T-cell (primary cell): ENCODE data around the gene TXNDC8. TPM values are rescaled to one million over a fixed set of nuclear protein-coding genes. Genes with fewer than 3 reads are reported as not detected.

Experiments
- ATAC-seq, 4 experiments: fragments of 200-7000 bp in 3 of 4; fragments of 150-1000 bp in 1 of 4; cut with Tn5 transposase; replicated peaks in 1 of 4; 1 replicate in 3 of 4; 2 replicates in 1 of 4; pipeline ENCODE4 v1.10.0; 2021; ENCODE audit warnings: moderate library complexity in 3 of 4, mild to moderate bottlenecking in 2 of 4, moderate number of reproducible peaks in 1 of 4
- CTCF ChIA-PET, 2 donors: fragments of 300-600 bp; sonication (Branson Sonifier 250); formaldehyde crosslinking; loops; one replicate each; lab custom pipeline; 2022; ENCODE audit warnings: antibody characterized with exemption in 2 of 2; lab: Charles Lee
- POLR2A ChIA-PET, 2 donors: fragments of 300-600 bp; sonication (Branson Sonifier 250); formaldehyde crosslinking; loops; one replicate each; lab custom pipeline; 2022; ENCODE audit warnings: antibody characterized with exemption in 2 of 2; lab: Charles Lee
- DNase-seq, 35 experiments: peaks; one replicate each; pipeline versions ENCODE4 v3.0.0 to v3.0.0-alpha.2; 2013 to 2023
- H3K27ac ChIP-seq: one replicate; pipeline ENCODE4 v1.5.1; 2013; ENCODE audit warnings: low read length
- H3K27me3 ChIP-seq, 2 experiments: replicated peaks in 1 of 2; 1 replicate in 1 of 2; 2 replicates in 1 of 2; pipeline versions ENCODE4 v1.6.1 to v1.7.0; 2013; ENCODE audit warnings: low read length in 1 of 2, mixed read lengths in 1 of 2; ENCODE audit not compliant: control insufficient read depth in 2 of 2, insufficient read depth in 2 of 2; ENCODE audit errors: extremely low read depth in 1 of 2
- H3K36me3 ChIP-seq, 2 donors: 1 replicate in 1 of 2; 2 replicates in 1 of 2; pipeline versions ENCODE4 v1.6.1 to v1.7.0; 2013; ENCODE audit warnings: low read length in 1 of 2; ENCODE audit not compliant: control insufficient read depth in 2 of 2, insufficient read depth in 1 of 2; ENCODE audit errors: extremely low read depth in 1 of 2
- H3K4me1 ChIP-seq, 2 experiments: 1 replicate in 1 of 2; 2 replicates in 1 of 2; pipeline versions ENCODE4 v1.6.1 to v1.7.0; 2013; ENCODE audit warnings: low read length in 2 of 2, mixed read lengths in 1 of 2; ENCODE audit not compliant: insufficient read depth in 2 of 2, control insufficient read depth in 1 of 2; ENCODE audit errors: extremely low read depth in 1 of 2
- H3K4me3 ChIP-seq, 2 donors: 1 replicate in 1 of 2; 2 replicates in 1 of 2; pipeline versions ENCODE4 v1.5.1 to v1.7.0; 2013; ENCODE audit warnings: mild to moderate bottlenecking in 2 of 2, low read length in 1 of 2, moderate library complexity in 1 of 2; ENCODE audit not compliant: control insufficient read depth in 1 of 2; ENCODE audit errors: extremely low read depth in 1 of 2
- H3K9me3 ChIP-seq: 2 replicates; pipeline ENCODE4 v1.7.0; 2013
- H3K27ac Mint-ChIP-seq, 2 donors: one replicate each; pipeline ENCODE4 v1.8.0; 2020 to 2021; ENCODE audit warnings: mild to moderate bottlenecking in 2 of 2, mixed read lengths in 2 of 2
- H3K27me3 Mint-ChIP-seq, 2 donors: one replicate each; pipeline ENCODE4 v1.8.0; 2021 to 2022; ENCODE audit warnings: mixed read lengths in 2 of 2
- H3K36me3 Mint-ChIP-seq: one replicate; pipeline ENCODE4 v1.8.0; 2021; ENCODE audit warnings: mixed read lengths
- H3K4me1 Mint-ChIP-seq, 3 donors: one replicate each; pipeline ENCODE4 v1.8.0; 2020 to 2022; ENCODE audit warnings: mixed read lengths in 3 of 3, mild to moderate bottlenecking in 1 of 3
- H3K4me3 Mint-ChIP-seq, 3 donors: one replicate each; pipeline ENCODE4 v1.8.0; 2020 to 2022; ENCODE audit warnings: mild to moderate bottlenecking in 3 of 3, mixed read lengths in 3 of 3, moderate library complexity in 3 of 3
- H3K9me3 Mint-ChIP-seq, 3 donors: one replicate each; pipeline ENCODE4 v1.8.0; 2020 to 2022; ENCODE audit warnings: mixed read lengths in 3 of 3
- WGBS: methylation state at CpG from one replicate; pipeline ENCODE4 v1.1.5; 2013; ENCODE audit warnings: missing lambda C conversion rate; ENCODE audit not compliant: insufficient coverage; 5-methylcytosine and 5-hydroxymethylcytosine counted together
- total RNA-seq, 35 experiments: library from RNA in 6 of 35; stranded (reverse) in 6 of 35; fragments of 120-200 nt in 1 of 35; gene quantifications; one replicate each; pipeline versions ENCODE4 v1.2.1 to v1.2.4 and lab custom pipeline; 2013 to 2026

Gene TXNDC8
- total RNA-seq, 5 donors from 2014 or later (not counting 1 experiment from before 2014, with no cell fraction given) = not detected

DNA sequence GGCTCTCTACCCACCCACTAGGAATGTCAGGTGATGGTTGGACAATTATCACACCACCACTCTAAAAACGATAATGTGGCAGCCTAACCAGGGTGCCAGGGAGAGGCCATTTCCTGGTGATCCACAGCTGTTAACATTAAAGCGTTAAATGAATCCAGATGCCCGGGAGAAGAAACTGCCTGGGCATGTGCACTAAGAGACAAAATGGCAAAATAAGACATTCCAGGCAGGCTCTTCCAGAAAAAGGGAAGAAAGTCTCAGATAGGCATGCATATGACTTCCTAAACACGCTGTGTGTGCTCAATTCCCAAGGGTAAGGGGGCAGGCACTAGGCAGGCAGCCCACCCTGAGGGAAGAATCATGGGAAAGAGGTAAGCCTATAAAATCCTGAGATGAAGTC, 76.8 kb downstream of the TXNDC8 start:
- peaks cover 0 to 2% of the 10 kb centered on the region in 2 experiments for H3K27me3 ChIP-seq
- peaks cover 8 to 10% (median 9%) of the 10 kb centered on the region in 3 donors for H3K4me1 Mint-ChIP-seq
- POLR2A ChIA-PET = no interaction called here
- CTCF ChIA-PET = no interaction called here
- H3K36me3 ChIP-seq = no peaks in the 10 kb centered on the region
- no peaks in the 10 kb centered on the region for H3K9me3 ChIP-seq
- ATAC-seq = no peak
- peaks cover 0 to 11% of the 10 kb centered on the region in 2 experiments for H3K4me1 ChIP-seq
- no peaks in the 10 kb centered on the region for H3K36me3 Mint-ChIP-seq
- no peak overlapping the region for H3K4me3 ChIP-seq
- no peak overlapping the region for H3K4me3 Mint-ChIP-seq
- H3K27me3 Mint-ChIP-seq = no peaks in the 10 kb centered on the region
- 75% methylated on average over 3 of the region's 4 CpGs for WGBS
- H3K27ac Mint-ChIP-seq = no peak overlapping the region
- no peaks in the 10 kb centered on the region for H3K9me3 Mint-ChIP-seq
- DNase-seq = no peak
- no peak overlapping the region for H3K27ac ChIP-seq

DNA sequence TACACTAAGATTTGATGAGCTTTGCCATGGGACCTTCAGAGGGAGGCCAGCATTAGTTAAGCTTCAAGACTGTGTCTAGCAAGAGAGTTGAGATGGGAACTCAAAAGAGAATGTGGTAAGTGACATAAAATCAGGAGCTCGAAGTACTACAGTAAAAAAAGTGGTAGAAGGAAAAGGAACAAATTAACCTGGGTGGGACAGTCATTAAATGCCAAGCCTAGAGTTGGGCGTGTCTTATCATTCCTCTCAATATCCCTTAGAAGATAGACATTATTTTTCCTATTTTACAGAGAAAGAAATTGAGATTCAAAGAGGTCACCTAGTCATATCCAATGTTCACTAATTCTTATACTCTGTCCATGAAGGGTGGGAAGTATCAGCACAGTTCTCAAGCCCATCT, 78.1 kb downstream of the TXNDC8 start:
- Histone ChIP-seq H3K36me3 (no peaks in the 10 kb centered on the region), H3K27me3 (peaks cover 0 to 2% of the 10 kb centered on the region in 2 experiments), H3K4me3 (no peak overlapping the region), H3K9me3 (no peaks in the 10 kb centered on the region), H3K4me1 (peaks cover 0 to 24% of the 10 kb centered on the region in 2 experiments), H3K27ac (no peak overlapping the region)
- DNase-seq (no peak), ATAC-seq (no peak)
- ChIA-PET POLR2A (no interaction called here), CTCF (interaction anchor here in 1 of 2 donors (0.5 kb wide), 1 partner anchor 45 kb away, joined by 4 read pairs; no protein-coding TSS in a partner anchor)
- no peak overlapping the region for H3K4me3 Mint-ChIP-seq
- no CpG with 5 or more reads among the region's 2 CpGs for WGBS
- no peaks in the 10 kb centered on the region for H3K36me3 Mint-ChIP-seq
- H3K27ac Mint-ChIP-seq = no peak overlapping the region
- H3K27me3 Mint-ChIP-seq = no peaks in the 10 kb centered on the region
- no peaks in the 10 kb centered on the region for H3K9me3 Mint-ChIP-seq
- peaks cover 16 to 18% (median 18%) of the 10 kb centered on the region in 3 donors for H3K4me1 Mint-ChIP-seq

DNA sequence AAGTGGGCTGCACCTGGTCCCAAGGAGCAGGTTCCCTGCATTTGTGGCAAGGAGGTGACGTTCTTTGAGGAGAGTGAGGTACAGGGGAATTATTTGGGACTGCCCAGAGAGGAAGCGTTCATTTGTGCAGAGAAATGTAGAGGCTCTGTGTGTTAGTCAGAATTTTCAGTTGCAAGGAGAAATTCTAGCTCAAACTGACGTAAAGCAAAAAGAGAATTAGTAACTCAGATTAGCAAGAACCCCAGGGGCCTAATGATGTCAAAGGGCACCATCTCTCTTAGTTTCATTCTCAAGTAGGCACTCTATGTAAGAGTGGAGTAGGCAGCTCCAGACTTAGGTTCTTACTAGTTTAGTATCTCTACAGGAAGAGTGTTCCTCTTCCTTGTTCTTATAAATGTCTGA, 79.0 kb downstream of the TXNDC8 start:
- H3K27ac Mint-ChIP-seq = peak overlapping the region in 1 of 2 donors; percentile 12
- H3K27me3 Mint-ChIP-seq = no peaks in the 10 kb centered on the region
- CTCF ChIA-PET = interaction anchor here (0.5 kb wide), 2 partner anchors 89 to 1203 kb away, joined by 3 to 5 read pairs; no protein-coding TSS in a partner anchor
- Histone ChIP-seq H3K9me3 (no peaks in the 10 kb centered on the region), H3K27me3 (peaks cover 0 to 2% of the 10 kb centered on the region in 2 experiments), H3K4me3 (no peak overlapping the region), H3K4me1 (peaks cover 0 to 29% of the 10 kb centered on the region in 2 experiments), H3K36me3 (no peaks in the 10 kb centered on the region), H3K27ac (no peak overlapping the region)
- WGBS = 94% methylated on average over 3 of the region's 3 CpGs
- no peaks in the 10 kb centered on the region for H3K9me3 Mint-ChIP-seq
- POLR2A ChIA-PET = no interaction called here
- no peak overlapping the region for H3K4me3 Mint-ChIP-seq
- ATAC-seq = no peak
- H3K4me1 Mint-ChIP-seq = peaks cover 22 to 27% (median 24%) of the 10 kb centered on the region in 3 donors
- no peaks in the 10 kb centered on the region for H3K36me3 Mint-ChIP-seq
- DNase-seq = no peak

DNA sequence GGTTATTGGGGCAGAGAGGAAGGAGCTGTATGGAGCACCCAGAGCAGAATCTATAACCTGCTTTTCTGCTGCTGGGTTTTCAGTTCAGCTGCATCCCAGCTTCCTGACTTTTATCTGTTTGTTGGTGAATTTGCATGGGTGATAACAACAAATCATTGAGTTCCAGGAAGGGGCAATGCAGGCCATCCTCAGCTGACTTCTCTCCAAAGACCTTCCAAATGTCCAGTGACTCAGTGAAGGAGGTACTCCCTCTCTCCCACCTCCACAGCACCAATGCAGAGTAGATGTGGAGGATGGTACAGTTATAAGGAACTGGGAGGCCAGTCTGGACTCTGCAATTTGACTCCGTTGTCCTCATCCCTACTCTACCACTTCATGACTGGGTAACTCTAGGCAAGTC, 79.7 kb downstream of the TXNDC8 start:
- WGBS = no CpG with 5 or more reads among the region's 1 CpG
- CTCF ChIA-PET = no interaction called here
- H3K4me1 ChIP-seq = peaks cover 0 to 29% of the 10 kb centered on the region in 2 experiments
- H3K27ac Mint-ChIP-seq = peak overlapping the region; percentile 86 to 94
- no peak for ATAC-seq
- POLR2A ChIA-PET = no interaction called here
- H3K4me3 ChIP-seq = no peak overlapping the region
- DNase-seq = no peak
- H3K9me3 Mint-ChIP-seq = no peaks in the 10 kb centered on the region
- H3K27ac ChIP-seq = no peak overlapping the region
- H3K9me3 ChIP-seq = no peaks in the 10 kb centered on the region
- no peaks in the 10 kb centered on the region for H3K27me3 Mint-ChIP-seq
- H3K27me3 ChIP-seq = no peaks in the 10 kb centered on the region
- H3K36me3 ChIP-seq = no peaks in the 10 kb centered on the region
- no peaks in the 10 kb centered on the region for H3K36me3 Mint-ChIP-seq
- H3K4me3 Mint-ChIP-seq = peak overlapping the region; percentile 92 to 97 (median 96)
- H3K4me1 Mint-ChIP-seq = peaks cover 30 to 32% (median 31%) of the 10 kb centered on the region in 3 donors

DNA sequence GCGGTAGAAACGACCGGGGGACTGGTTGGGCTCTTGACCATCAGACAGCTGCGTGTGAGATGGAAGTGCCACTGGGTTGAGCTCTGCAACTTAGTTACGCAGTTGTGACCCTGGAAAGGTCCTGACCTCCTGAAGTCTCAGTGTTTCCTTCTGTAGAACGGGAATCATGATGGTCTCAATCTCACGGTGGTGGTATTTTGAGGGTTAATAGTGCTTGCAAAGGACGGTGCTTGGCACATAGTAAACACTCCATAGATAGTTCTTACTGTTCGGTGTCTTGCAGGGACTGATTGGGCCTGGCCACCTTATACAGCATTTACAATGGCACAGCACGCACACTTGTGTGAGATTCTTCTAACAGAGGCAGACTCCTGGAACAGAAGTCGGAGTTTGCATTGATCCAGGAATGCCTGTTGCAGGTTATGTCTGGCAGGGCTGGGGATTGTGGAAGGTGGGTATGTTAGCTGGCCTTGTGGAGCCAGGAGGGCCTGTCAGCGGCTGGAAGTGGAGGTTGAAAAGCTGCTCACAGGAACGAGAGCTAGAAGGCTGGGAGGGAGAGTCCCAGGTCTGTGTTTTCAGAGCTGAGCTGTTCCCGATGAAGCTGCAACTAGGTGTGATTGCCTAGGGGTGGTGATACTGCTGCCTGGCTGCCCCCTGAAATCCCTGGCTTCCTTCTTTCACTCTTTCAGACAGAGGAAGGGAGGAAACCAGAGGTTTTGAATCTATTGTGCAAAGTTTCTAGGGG, 80.4 kb downstream of the TXNDC8 start:
- Mint-ChIP-seq H3K36me3 (no peaks in the 10 kb centered on the region), H3K4me3 (peak overlapping the region; percentile 92 to 97 (median 96)), H3K27me3 (no peaks in the 10 kb centered on the region), H3K4me1 (peaks cover 34 to 37% (median 37%) of the 10 kb centered on the region in 3 donors), H3K9me3 (no peaks in the 10 kb centered on the region), H3K27ac (peak overlapping the region; percentile 86 to 94)
- Histone ChIP-seq H3K27ac (peak overlapping the region; percentile 59), H3K4me3 (peak overlapping the region; percentile 87 to 90), H3K9me3 (no peaks in the 10 kb centered on the region), H3K4me1 (peaks cover 0 to 29% of the 10 kb centered on the region in 2 experiments), H3K27me3 (no peaks in the 10 kb centered on the region), H3K36me3 (no peaks in the 10 kb centered on the region)
- no peak for ATAC-seq
- ChIA-PET CTCF (no interaction called here), POLR2A (interaction anchor here in 1 of 2 donors (0.6 kb wide), 1 partner anchor 184 kb away, joined by 6 read pairs; no protein-coding TSS in a partner anchor)
- peak in 1 of 35 experiments; percentile 11 for DNase-seq
- 32% methylated on average over 11 of the region's 14 CpGs for WGBS

DNA sequence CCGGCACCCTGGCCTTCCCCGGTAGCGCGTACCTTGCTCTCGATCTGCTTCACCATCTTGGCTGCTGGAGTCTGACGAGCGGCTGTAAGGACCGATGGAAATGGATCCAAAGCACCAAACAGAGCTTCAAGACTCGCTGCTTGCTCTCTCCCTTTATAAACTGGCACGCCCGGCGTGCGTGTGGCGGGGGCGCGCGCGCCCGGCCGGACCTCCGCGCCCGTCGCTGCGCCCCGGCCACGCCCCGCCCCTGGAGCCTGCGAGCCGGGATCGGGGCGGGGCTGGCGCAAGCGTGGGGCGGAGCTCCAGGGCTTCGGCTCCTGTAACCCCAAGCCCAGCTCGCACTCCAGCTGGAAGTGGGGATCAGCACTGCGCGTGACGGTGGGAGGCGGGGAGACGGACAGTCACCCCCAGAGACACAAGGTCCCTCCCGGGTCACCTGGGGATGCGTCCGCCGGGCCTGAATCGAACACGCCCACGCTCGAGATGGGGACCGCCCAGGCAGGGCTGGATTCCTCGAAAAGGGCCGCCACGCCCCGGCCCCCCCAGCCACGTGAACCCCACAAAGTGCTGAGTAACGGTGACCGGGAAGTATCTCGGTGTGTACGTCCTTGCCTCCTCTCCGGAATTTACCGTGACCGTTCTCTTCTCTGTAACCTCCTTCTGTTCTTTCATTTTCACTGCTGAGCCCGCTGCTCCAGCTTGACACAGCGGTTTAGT, 81.1 kb downstream of the TXNDC8 start, which contains the start of gene TXN:
TSS of gene TXN (minus strand) at position 128 of the 717 bp plus-strand sequence. CDS start at position 56, 72 bp downstream.
- H3K27ac Mint-ChIP-seq = peak within 1 kb of the TSS; percentile 95 to 96
- no peaks in the 10 kb centered on the region for H3K36me3 Mint-ChIP-seq
- peak within 1 kb of the TSS; percentile 92 to 97 (median 96) for H3K4me3 Mint-ChIP-seq
- Histone ChIP-seq H3K4me1 (peaks cover 0 to 29% of the 10 kb centered on the region in 2 experiments), H3K9me3 (no peaks in the 10 kb centered on the region), H3K36me3 (no peaks in the 10 kb centered on the region), H3K4me3 (peak within 1 kb of the TSS; percentile 87 to 90), H3K27ac (peak within 1 kb of the TSS; percentile 68), H3K27me3 (no peaks in the 10 kb centered on the region)
- ChIA-PET POLR2A (interaction anchor here (0.5 to 0.6 kb wide), 4 partner anchors 11 to 1211 kb away, joined by 3 to 10 read pairs (median 6); no protein-coding TSS in a partner anchor), CTCF (interaction anchor here in 1 of 2 donors (1.0 kb wide), 1 partner anchor 73 kb away, joined by 3 read pairs; no protein-coding TSS in a partner anchor)
- no peaks in the 10 kb centered on the region for H3K9me3 Mint-ChIP-seq
- peak; percentile 80 to 86 (median 84) for ATAC-seq
- DNase-seq = peak; percentile 53 to 86 (median 70)
- peaks cover 34 to 40% (median 37%) of the 10 kb centered on the region in 3 donors for H3K4me1 Mint-ChIP-seq
- no peaks in the 10 kb centered on the region for H3K27me3 Mint-ChIP-seq
- under 1% methylated on average over 64 of the region's 65 CpGs for WGBS
